GM12891 (cell line): ENCODE measurements around the gene FXYD2.

Experiments
- POLR2A ChIP-seq: IDR thresholded peaks from 2 replicates; pipeline ENCODE4 v1.6.1; 2011; ENCODE audit warnings: low read depth, low read length, control low read depth
- POLR2AphosphoS5 ChIP-seq: IDR thresholded peaks from 2 replicates; pipeline ENCODE4 v1.6.1; 2011; ENCODE audit warnings: low read depth, low read length, control low read depth
- TAF1 ChIP-seq: IDR thresholded peaks from 2 replicates; pipeline ENCODE4 v1.6.1; 2011; ENCODE audit warnings: low read depth, low read length, control low read depth

DNA sequence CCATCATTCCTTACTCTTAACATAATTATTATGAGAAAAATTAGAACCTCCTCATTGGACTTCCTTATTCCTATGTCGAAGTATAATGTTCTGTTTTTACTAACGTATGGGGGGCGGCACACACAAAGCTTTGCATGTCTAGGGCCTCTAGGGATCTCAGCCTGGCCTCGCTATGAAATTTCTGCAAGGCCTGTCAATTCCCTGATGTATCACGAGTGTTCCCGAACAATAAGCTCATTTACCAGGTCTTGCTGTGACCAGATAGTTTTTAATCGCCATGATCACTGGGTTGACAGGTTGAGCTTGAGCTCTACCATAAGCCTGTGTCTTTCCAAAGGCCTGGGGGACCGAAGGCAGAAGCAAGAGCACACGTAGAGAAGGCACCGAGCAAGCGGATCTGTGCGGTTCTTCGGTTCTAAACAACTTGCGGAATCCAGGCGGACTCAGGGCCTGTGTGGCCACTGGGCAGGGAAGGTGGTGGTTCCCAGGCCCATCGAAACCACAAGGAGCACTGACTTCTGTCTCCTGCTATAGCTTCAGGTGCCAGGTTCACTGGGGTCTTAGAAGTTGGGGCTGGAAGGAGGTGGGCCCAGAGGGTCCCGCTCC, 10.4 kb upstream of the FXYD2 start:
- TF ChIP-seq POLR2A = no peak
- no peak for TF ChIP-seq POLR2AphosphoS5
- no peak for TF ChIP-seq TAF1
